Measurements from ENCODE around the gene PSKH1. TPM values are rescaled to one million over a fixed set of nuclear protein-coding genes. Genes with fewer than 3 reads are reported as not detected.

Gene PSKH1
- polyA plus RNA-seq, 1 donor (not counting 4 experiments of a cell fraction or from before 2014, with no cell fraction given), result 10.7 TPM

GRCh38 chr16:67878232-67878631 lies 14.8 kb upstream of the PSKH1 start:
- Histone ChIP-seq H3K9ac (ENCODE audit: control insufficient read depth, extremely low read depth, insufficient read depth, low read length) (no peak overlapping the region), H3K9me1 (ENCODE audit: control insufficient read depth, extremely low read depth, insufficient read depth, low read length) (no peaks in the 10 kb centered on the region), H3K36me3 (ENCODE audit: control insufficient read depth in 2 of 2, extremely low read depth in 1 of 2, insufficient read depth in 2 of 2, low read length in 2 of 2) (peaks cover 57 to 58% of the 10 kb centered on the region in 2 experiments), H3K4me2 (ENCODE audit: control insufficient read depth, extremely low read depth, insufficient read depth, low read depth, low read length) (no peak overlapping the region), H3K4me3 (ENCODE audit: control insufficient read depth in 2 of 3, extremely low read depth in 1 of 3, insufficient read depth in 2 of 3, low read depth in 1 of 3, low read length in 3 of 3) (no peak overlapping the region), H3K79me2 (ENCODE audit: control insufficient read depth, insufficient read depth, low read length) (peaks cover 27% of the 10 kb centered on the region), H3K27me3 (ENCODE audit: control insufficient read depth, extremely low read depth, insufficient read depth, low read length) (no peaks in the 10 kb centered on the region), H2AFZ (ENCODE audit: control insufficient read depth, low read length) (no peak overlapping the region), H3K4me1 (ENCODE audit: control insufficient read depth, extremely low read depth, insufficient read depth, low read length) (peaks cover 12% of the 10 kb centered on the region), H3K27ac (ENCODE audit: control insufficient read depth, insufficient read depth, low read length) (no peak overlapping the region), H4K20me1 (ENCODE audit: control insufficient read depth, extremely low read depth, insufficient read depth, low read length) (peaks cover 1% of the 10 kb centered on the region), H3K9me3 (ENCODE audit: control insufficient read depth, low read depth, low read length) (no peaks in the 10 kb centered on the region)
- TF ChIP-seq CTCF (optimal IDR thresholded peaks at IDR 0.05 in 1 of 3, IDR thresholded peaks at IDR 0.05 in 1 of 3, conservative IDR thresholded peaks at IDR 0.05 in 1 of 3; ENCODE audit: extremely low read depth in 1 of 3, insufficient read depth in 2 of 3, low read length in 3 of 3), result no peak
- TF ChIP-seq EZH2 (IDR thresholded peaks at IDR 0.05; ENCODE audit: low read length), result no peak
- DNase-seq (ENCODE audit: low read depth, low spot score), result no peak
- no peak for FAIRE-seq
- dilution Hi-C loops (cut with MboI; ENCODE audit: extremely low pct_ligation_motif_present, low sequenced_read_pairs), result no loop called here

GRCh38 chr16:67878846-67879245 lies 14.2 kb upstream of the PSKH1 start:
- Histone ChIP-seq H3K9ac (ENCODE audit: control insufficient read depth, extremely low read depth, insufficient read depth, low read length) (no peak overlapping the region), H3K4me1 (ENCODE audit: control insufficient read depth, extremely low read depth, insufficient read depth, low read length) (peaks cover 8% of the 10 kb centered on the region), H3K27me3 (ENCODE audit: control insufficient read depth, extremely low read depth, insufficient read depth, low read length) (no peaks in the 10 kb centered on the region), H4K20me1 (ENCODE audit: control insufficient read depth, extremely low read depth, insufficient read depth, low read length) (peaks cover 8% of the 10 kb centered on the region), H3K4me3 (ENCODE audit: control insufficient read depth in 2 of 3, extremely low read depth in 1 of 3, insufficient read depth in 2 of 3, low read depth in 1 of 3, low read length in 3 of 3) (no peak overlapping the region), H2AFZ (ENCODE audit: control insufficient read depth, low read length) (no peak overlapping the region), H3K9me1 (ENCODE audit: control insufficient read depth, extremely low read depth, insufficient read depth, low read length) (no peaks in the 10 kb centered on the region), H3K9me3 (ENCODE audit: control insufficient read depth, low read depth, low read length) (no peaks in the 10 kb centered on the region), H3K36me3 (ENCODE audit: control insufficient read depth in 2 of 2, extremely low read depth in 1 of 2, insufficient read depth in 2 of 2, low read length in 2 of 2) (peaks cover 61 to 63% of the 10 kb centered on the region in 2 experiments), H3K27ac (ENCODE audit: control insufficient read depth, insufficient read depth, low read length) (no peak overlapping the region), H3K4me2 (ENCODE audit: control insufficient read depth, extremely low read depth, insufficient read depth, low read depth, low read length) (no peak overlapping the region), H3K79me2 (ENCODE audit: control insufficient read depth, insufficient read depth, low read length) (peaks cover 21% of the 10 kb centered on the region)
- FAIRE-seq (no peak), DNase-seq (ENCODE audit: low read depth, low spot score) (no peak)
- dilution Hi-C loops (cut with MboI; ENCODE audit: extremely low pct_ligation_motif_present, low sequenced_read_pairs), result no loop called here
- no peak for TF ChIP-seq CTCF (optimal IDR thresholded peaks at IDR 0.05 in 1 of 3, IDR thresholded peaks at IDR 0.05 in 1 of 3, conservative IDR thresholded peaks at IDR 0.05 in 1 of 3; ENCODE audit: extremely low read depth in 1 of 3, insufficient read depth in 2 of 3, low read length in 3 of 3)
- TF ChIP-seq EZH2 (IDR thresholded peaks at IDR 0.05; ENCODE audit: low read length), result no peak

All from keratinocyte (primary cell).